HG03066 (cell line): ENCODE results near the gene GNG3.

Experiments used
- ATAC-seq: cut with Tn5 transposase; IDR thresholded peaks from one replicate; pipeline ENCODE4 v1.9.1; 2021; ENCODE audit warnings: low read depth; ENCODE audit not compliant: unreplicated experiment

The GNG3 gene

DNA sequence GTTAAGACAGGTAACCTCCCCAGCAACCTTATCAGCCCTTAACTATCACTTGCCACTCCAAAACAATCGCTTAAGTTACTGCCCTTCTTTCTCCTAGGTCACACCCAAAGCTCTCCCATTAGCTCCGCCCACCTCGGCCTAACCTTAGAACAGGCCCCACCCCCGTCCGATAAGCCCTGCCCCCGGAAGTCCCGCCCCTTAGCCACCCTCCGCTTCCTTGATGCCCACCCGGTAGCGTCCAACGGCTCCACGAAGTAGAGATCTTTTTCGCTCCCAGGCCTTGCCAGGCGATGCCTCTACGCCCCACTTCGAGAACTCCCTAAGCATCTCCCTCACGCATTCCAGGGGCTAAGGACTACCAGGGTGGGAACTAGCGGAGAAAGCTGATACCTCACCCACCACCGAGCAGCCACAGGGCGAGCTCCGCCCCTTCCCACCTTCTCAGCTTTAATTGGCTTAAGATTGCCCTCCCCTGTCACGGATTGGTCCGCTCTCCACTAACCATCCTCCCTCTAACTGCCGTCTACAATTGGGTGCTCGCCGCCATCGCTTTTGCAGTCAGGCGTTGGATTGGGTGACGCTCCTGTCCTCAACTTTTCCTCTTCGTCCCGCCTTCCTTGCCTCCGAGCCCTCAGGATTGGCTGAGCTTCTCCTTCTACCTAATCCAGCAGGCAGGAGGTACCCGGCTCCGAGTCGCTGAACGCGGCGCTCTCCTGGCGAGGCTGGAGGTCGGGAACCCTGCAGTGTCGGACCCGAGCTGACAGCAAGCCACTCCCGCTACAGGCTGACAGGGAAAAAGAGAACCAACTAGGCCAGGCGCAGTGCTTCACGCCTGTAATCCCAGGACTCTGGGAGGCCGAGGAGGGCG, 46.5 kb downstream of the GNG3 start, which contains the start of gene ZBTB3:
ZBTB3 (minus strand) TSS at position 425 of the 868 bp plus-strand sequence. CDS start 496 bp downstream, outside the sequence.
- peak; percentile 97 for ATAC-seq

DNA sequence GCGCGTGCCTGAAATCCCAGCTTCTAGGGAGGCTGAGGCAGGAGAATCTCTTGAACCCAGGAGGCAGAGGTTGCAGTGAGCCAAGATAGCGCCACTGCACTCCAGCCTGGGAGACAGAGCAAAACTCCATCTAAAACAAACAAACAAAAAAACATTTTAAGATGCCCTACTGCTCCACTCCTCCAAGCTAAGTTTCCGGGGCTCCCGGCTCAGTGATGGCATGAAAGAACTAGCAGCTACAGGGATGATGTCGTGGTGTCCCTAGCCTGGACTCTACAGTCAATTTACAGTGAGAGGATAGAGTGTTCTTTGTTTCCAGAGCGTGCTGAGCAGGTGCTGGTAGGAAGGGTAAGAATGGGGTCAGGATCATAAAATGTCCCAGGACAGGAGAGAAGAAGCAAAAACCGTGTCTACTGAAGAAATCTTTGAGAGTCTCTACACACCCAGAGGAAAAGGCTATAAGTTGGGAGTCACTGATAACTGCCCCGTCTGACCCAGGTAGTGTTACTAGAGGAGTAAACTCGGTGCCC, 47.7 kb downstream of the GNG3 start:
- no peak for ATAC-seq

DNA sequence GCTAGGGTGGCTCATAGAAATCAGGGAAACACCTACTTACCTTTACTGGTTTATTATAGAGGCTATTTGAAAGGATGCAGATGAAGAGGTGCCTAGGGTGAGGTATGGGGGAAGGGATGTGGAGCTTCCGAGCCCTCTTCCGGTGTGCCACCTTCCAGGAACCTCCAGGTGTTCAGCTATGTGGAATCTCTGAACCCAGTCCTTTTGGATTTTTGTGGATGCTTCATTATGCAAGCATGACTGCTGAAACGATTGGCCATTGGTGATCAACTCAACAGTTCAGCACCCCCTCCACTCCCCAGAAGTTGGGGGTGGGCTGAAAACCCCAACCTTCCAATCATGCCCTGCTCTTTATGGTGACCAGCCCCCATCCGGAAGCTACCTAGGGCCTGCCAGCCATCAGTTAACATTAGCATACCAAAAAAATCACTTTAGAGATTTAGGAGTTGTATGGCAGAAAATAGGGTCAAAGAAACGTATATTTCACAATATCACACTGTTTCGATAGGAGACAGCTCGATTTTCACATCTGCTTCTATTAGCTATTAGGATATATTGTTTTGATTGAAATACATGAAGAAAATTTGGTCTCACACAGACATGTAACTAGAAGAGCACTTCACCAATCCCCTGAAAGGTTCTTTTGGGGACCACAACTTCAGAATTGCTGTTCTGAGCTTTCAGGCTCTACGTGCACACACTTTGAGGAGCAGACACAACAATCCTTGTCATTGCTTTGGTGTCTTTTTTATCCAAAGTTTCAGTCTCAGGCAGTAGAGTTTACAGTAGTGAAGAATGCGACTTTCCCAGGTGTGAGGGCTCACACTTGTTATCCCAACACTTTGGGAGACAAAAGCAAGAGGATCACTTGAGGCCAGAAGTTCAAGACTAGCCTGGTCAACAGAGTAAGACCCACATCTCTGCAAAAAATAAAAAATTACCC, 50.6 kb downstream of the GNG3 start:
- no peak for ATAC-seq
